GM19372 (cell line): ENCODE measurements around the gene NET1.
"Not testable (repeated sequence)": the region's sequence is repeated elsewhere in the genome, so short reads cannot be mapped to it uniquely, and the experiment has no call there.

Experiments used
- ATAC-seq: cut with Tn5 transposase; IDR thresholded peaks from one replicate; pipeline ENCODE4 v1.9.1; 2021; ENCODE audit warnings: mild to moderate bottlenecking, low read depth, moderate library complexity; ENCODE audit not compliant: unreplicated experiment

NET1 gene

DNA sequence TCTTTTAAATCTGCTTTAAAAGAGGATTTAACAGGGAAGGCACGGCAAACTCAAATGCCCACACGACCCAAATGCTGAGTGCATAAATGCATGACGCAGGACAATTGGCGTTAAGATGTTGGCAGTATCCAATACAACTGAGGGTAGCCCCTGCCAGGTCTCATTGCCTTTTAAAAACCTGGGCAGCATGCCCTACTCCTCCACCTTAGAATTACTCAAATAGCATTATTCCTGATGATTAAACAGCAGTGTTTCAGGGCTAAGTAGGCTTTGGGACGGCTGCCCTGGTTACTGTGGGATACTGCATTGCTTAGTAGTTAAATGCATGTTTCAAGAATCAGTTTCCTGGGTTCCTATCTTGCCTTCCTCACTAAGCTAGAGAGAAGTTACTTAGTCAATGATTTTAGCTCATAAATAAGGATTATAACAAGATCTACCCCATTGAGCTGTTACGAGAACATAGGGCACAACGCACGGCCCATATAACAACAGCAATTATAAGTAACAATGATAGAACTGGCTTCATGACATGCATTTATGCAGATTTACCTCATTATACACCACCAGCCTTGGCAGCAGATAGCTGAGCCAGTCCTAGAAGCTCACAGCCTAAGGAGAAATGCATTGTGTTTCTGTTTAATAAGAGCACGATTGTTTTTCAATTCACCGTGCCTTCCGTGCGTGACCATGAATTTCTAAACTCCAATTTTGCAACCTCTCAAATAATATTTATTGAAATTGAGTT is 15.6 kb upstream of the NET1 start:
- no peak for ATAC-seq

DNA sequence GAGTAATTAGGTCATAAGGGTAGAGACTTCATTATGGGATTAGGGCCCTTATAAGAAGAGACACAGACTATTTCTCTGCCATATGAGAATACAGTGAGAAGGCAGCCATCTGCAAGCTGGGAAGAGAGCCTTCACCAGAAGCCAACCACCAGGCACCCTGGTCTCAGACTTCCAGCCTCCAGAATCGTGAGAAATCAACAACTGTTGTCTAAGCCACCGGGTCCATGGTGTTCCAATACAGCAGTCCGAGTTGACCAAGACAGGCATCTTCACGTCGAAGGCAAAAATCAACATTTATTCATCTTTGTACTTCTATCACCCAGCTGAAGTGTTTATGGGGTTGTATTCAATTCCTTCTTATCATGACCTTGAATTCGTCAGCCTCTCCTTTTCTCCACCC is 13.0 kb upstream of the NET1 start:
- no peak for ATAC-seq

DNA sequence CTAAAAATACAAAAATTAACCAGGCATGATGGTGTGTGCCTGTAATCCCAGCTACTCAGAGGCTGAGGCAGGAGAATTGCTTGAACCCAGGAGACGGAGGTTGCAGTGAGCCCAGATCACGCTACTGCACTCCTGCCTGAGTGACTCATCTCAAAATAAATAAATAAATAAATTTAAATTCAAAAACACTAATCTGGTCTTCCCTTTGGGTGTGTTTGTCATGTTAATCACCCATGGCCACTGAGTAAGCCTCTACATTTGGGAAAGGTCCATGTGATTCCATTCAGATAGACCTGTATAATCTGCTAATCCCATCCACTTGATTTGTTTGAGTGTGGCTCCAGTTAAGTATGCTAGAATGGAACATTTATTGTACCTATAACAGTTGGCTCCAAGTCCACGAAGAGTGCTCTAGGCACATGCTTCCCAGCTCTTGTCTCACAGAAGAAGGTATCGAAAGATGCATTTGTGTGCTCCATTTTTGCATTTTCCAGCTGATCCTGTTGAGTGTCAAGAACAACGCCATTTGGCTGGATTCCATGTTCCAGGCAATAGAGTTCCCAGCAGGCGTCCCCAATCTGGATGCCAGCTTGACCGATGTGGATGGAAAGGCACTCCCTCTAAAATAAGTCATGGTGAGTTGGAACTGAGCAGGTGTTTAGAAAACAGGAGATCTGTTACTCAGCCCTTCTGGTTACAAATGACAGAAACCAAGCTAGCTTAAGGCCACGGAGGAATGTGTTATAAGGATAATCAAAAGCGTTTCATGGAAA is 11.7 kb upstream of the NET1 start:
- ATAC-seq: no peak

DNA sequence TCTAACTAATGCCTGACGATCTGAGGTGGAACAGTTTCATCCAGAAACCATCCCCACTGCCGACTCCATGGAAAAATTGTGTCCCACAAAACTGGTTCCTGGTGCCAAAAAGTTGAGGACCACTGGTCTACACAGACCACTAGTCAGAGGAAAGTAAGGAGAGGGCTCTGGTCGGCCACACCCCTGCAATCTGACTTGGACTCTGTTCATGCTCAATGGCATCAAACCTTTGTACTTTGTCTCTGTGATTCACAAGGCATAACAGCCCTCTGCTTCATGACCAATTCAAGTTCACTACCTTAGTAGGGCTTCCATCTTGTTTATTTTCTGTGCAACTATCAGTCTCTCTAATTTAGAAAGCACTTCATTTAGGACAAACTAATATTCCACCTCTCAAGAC is 9.6 kb upstream of the NET1 start:
- no peak for ATAC-seq

DNA sequence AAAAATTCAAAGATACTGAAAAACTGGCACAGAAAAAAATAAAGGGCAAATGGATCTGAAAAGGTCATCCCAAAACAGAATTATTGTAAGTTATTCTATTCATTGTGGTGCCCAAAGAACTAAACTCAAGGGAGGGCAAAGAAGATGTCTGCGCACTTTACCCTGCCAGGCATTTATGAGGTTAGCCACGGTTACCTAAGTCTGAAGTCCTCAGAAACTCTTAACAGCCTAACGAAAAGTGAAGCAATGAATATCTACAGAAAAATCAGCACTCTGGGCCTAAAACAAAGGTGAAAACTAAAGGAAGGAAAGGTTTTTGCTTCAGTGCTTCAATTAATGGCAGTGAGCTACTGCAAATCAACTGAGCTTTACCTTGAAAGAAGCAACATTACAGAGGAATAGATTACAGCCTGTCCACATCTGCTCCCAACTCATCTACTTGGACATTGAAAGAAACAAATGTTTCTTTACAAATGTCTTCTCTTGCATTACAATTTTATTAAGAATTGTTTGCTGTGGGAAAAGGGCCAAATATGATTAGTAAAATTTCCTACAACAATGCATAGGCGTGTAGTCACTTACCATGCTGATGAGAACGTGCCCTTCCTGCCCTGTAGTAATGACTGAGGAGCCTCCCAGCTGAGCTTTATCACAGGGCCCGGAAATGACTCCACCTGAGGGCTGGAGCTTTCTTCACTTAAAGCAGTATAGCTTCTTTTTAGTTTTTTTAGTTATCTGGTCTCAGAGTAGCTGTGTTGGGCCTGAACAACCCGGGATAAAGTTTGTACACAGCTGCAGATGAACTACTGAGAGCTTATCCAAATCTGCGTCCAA is 7.9 kb upstream of the NET1 start, which contains the start of gene TUBAL3:
TUBAL3 (minus strand) TSS at position 621 of the 834 bp plus-strand sequence; CDS start at position 585, 36 bp downstream.
- no peak for ATAC-seq

DNA sequence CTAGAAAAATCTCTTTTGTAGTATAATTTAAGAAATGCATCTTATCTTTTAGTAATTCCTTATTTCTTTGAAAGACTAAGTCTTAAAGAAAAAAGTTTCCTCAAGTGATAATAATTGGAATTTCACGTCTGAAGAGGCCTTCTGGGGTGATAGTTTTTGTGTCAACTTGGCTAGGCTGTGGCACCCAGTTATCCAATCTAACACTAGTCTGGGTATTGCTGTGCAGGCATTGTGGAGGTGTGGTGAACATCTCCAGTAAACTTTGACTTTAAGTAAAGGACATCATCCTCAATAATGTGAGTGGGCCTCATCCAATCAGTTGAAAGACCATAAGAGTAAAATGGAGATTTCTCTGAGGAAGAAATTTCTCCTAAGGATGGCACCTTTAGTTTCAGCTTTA is 5.4 kb upstream of the NET1 start:
- no peak for ATAC-seq

DNA sequence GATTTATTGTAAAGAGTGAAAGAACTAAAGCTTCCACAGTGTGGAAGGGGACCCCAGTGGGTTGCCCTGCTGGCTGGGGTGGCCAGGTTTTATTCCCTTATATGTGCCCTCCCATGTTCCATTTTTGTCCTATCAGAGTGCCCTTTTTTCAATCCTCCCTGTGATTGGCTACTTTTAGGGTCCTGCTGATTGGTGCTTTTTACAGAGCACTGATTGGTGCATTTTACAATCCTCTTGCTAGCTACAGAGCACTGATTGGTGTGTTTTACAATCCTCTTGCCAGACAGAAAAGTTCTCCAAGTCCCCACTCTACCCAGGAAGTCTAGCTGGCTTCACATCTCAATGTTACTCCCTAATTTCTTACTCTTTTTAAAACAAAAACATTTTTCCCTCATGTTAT is 1.6 kb upstream of the NET1 start:
- ATAC-seq: not testable (repeated sequence)

DNA sequence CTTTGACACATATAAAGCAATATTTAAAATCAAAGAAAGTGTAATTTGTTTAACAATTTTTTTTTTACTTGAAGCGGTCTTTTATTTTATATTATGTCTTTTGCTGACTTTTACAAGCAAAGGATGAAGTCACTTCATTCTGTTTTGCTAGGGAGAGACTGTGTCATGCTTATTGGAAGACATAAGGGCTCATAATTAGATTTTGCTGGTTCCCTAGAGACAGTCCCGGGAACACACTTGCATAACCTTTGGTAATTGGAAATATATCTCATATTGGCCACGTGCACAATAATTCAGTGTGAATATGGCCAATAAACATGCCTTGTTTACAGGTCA is 448 bp upstream of the NET1 start:
- no peak for ATAC-seq

DNA sequence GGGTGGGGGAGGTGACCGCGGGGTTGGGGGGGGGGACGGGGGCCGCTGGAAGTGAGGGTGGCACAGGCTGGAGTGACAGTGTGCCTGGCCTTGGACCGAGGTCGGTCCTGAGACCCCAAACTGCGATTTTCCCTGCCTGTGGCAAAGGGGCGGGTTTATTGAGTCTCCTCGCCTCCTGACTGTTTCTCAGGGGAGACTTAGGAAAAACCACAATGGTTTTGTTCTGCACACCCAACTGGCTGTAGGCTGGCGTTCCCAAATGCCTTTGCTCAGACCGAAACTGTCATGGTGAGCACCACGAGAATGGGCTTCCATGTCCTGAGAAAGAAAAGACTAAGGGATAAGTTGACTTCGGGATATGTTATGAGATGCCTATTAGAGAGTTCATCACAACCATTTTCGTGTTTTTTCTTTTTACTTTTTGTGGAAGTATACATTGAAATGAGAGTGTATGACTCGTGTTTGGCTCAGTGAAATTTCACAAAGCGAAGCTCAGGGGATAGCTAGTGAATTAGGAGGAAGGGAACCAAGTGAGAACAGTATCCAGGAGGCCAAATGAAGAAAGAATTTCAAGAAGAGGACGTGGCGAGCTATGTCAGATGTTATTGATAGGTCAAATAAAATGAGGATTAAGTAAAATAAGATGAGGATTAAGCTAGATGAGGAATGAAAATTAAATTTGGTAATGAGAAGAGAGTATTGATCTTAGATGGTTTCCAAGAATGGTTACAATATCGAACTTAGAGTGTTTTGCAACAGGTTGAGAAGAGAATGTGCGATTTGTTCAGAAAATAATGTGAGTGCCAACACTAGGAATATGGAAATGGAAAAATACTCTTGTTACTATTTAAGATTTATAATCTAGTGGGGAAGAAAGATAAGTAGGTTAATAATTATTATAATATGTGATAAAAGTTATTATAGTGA is 918 bp downstream of the NET1 start:
- no peak for ATAC-seq

DNA sequence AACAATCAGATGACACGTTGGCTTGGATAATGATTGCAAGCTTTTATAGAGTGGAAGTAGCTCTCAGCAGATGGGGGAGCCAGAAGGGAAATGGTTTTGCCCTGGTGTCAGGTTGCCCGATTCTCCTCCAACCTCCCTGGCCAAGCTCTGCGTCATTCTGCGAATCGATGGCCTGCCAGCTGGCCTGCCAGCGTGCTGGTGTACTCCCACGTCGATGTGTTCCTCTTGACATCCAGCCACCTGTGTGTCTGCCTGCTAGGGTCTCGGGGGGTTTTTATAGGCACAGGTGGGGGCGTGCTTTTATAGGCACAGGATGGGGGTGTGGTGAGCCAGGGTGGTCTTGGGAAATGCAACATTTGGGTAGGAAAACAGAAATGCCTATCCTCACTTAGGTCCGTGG is 4.6 kb downstream of the NET1 start:
- no peak for ATAC-seq

DNA sequence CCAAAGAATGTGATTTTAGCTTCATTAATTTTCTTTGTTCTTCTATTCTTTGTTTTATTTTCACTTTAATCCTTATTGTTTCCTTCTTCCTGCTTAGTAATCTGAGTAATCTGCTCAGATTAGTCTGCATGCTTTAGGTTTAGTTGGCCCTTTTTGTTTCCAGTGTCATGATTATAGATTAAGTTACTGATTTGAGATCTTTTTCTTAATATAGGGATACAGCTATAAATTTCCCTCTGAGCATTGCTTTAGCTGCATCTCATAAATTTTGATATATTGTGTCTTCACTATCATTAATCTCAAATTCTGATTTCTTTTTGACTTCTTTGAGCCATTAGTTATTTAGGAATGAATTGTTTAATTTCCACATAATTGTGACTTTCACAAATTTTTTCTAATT is 6.2 kb downstream of the NET1 start:
- no peak for ATAC-seq

DNA sequence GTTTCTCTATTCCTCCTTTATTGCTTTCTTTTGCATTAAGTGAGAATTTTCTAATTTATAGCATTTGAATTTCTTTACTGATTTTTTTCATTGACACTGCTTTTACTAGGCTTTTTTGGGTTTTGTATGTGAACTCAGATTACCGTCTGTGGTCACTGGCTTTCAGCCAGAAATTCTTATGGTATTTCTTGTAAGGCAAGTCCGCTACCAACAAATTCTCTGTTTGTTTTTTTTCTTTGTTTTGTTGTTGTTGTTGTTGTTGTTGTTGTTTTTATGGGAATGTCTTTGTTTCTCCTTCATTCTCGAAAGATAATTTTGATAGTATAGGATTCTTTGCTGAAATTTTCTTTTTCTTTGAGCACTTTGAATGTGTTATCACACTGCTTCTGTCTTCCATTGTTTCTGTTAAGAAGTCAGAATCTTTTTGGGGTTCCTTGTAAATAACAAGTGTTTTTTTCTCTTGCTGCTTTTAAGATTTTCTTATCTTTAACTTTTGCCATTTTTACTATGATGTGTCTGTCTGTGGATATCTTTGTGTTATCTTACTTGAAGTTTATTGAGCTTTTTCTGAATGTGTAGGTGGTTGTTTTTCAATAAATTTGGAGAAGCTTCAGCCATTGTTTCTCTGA is 7.2 kb downstream of the NET1 start:
- ATAC-seq: no peak

DNA sequence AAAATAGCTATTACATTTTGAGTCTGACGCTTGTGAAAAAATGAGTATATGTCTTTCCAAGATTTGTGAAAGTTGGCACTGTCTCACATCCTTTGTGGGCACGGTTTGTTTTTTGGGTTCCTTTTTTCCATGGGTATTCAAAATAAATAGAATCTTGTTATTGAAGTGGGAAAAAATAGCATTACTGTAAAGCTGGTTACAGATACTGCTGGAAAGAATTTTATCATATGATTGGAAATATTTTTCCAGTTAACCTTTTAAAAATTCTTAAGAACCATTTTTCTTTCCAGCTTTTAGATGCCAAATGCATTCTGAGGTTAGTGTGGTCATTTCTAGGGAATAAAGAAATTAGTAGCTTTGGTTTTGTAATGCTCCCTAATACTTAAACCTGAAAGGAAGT is 11.4 kb downstream of the NET1 start:
- ATAC-seq: no peak

DNA sequence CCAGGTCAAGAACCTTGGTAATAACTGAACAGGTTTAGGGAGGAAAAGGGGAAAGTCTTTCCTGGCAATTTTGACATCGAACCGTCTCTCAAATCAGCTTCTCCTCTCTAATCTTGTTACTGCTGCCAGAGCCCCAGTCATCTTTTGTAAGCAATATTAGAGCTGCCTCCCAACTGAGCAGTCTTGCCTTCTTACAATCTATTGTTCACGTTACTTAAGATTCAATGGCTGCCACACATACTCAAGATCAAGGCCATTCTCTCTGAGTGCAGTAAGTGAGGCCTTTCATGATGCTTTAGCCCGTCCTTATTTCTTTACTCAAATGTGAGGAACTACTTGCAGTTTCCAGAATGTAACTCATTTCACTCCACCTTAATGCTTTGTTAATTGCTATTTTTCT is 12.4 kb downstream of the NET1 start:
- no peak for ATAC-seq

DNA sequence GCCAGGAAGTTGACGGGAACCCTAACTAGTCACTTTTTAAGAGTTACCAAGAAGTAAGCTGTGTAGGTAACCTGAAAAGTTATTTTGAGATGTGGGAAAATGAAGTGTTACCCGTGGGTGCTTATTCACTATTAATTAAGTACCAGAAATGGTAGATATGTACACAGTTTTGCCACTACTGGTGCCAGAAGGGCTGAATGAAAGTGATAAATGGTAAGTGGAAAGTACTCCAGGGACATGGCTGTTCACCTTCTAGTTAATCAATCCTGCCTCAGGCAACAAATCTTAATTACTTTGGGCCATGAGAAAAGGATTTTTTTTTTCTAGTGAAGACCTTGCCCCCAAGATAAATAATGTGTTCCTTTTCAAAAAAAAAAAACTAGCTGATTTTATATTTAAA is 15.8 kb downstream of the NET1 start:
- ATAC-seq: no peak

DNA sequence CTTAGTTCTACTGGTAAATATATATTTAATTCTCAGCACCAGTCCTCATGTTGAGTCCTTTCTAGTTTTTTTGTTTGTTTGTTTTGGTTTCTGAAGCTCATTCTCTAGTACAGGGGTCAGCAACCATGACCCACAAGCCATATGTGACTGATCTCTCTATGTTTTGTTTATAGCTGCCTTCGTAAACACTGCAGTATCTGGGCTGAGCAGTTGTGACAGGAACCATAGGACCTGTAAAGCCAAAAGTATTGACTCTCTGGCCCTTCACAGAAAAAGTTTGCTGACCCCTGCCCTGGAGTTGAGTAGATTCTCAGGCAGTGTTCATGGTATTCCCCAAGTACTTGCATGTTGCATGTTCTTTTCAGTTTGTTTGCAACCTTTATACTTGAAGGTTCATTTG is 20.8 kb downstream of the NET1 start:
- no peak for ATAC-seq

DNA sequence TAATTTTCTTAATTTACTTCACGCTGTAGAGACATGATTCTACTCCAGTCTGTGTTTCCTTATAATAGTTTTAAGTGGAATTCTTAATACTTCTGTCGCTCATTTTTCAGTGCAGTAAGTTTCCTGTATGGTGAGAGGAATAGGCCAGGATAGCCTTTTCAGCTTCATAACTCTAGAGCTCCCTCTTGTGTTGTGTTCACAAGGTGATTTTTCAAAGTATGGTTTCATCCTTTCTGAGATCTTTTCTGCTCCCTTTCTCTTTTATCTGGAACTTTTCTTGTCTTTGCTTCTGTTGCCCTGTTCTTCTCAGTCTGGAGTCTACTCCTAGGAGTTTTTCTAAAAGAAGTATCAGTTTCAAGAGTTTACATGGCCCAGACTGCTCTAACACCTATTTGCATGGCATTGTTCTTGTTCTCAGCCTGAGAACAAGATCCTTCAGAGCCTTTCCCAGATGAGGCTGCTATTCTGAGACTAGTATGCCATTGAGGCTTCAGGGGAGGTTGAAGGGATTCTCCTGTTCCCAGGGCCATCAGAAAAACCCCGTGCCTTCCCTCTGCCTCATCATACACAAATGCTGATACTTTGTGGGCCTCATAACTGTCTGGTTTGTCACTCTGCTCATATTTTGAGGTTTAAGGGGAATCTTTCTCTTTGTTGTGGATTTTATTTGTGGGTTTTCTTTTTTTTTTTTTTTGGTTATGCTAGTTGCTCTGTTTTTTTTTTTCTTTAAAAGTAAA is 21.8 kb downstream of the NET1 start:
- ATAC-seq: no peak

DNA sequence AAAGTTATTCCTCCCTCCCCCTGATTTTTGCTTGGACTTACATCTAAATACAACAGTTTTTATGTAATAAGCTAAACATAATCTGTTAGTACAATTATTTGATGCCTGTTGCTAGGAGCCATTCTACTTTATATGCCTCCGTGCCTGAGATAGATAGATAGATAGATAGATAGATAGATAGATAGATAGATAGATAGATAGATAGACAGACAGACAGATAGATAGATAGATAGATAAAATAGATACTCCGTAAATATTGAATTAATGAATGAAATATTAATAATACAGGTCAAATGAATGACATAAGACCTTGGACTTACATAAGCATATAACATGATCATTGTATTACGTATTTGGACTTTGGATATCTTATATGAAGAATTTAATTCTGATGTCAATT is 23.0 kb downstream of the NET1 start:
- no peak for ATAC-seq

DNA sequence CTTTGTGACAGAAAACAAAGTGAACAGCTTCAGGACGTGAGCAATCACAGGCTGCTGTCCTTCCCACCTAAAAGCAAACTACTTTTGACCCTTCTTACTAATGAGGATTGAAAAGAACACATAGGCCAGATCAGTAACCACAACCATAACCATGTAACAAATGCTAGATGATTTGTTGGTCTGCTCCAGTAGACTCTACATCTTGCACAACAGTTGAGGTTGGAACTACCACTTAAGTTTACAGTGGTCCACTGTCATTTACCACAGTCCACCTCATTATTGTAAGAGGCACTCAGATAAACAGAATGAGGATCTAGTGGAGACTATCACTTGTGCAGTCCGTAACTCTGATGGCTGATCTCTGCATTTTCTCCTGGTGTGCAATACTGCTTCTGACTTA is 27.8 kb downstream of the NET1 start:
- ATAC-seq: no peak
